HG03135 (cell line): ENCODE data around the gene OBSCN.

Experiments used
- ATAC-seq: cut with Tn5 transposase; IDR thresholded peaks from one replicate; pipeline ENCODE4 v1.9.1; 2021; ENCODE audit warnings: mild to moderate bottlenecking, moderate library complexity; ENCODE audit not compliant: unreplicated experiment

OBSCN gene

GRCh38 chr1:228374711-228375577 lies 167.1 kb downstream of the OBSCN start:
- ATAC-seq: no peak

- no peak for ATAC-seq
Observed at GRCh38 chr1:228375578-228376261, 167.9 kb downstream of the OBSCN start.

GRCh38 chr1:228376262-228376628 lies 168.4 kb downstream of the OBSCN start:
- no peak for ATAC-seq

GRCh38 chr1:228376651-228377631 lies 169.1 kb downstream of the OBSCN start:
- ATAC-seq: no peak

GRCh38 chr1:228377664-228378089 lies 169.8 kb downstream of the OBSCN start:
- no peak for ATAC-seq

- ATAC-seq: no peak
Observed at GRCh38 chr1:228378090-228378872, 170.4 kb downstream of the OBSCN start.

GRCh38 chr1:228378873-228379460 lies 171.1 kb downstream of the OBSCN start:
- no peak for ATAC-seq

GRCh38 chr1:228379666-228380065 lies 171.8 kb downstream of the OBSCN start:
- no peak for ATAC-seq

GRCh38 chr1:228381356-228381755 lies 173.5 kb downstream of the OBSCN start:
- no peak for ATAC-seq

- no peak for ATAC-seq
Observed at GRCh38 chr1:228383773-228384172, 175.9 kb downstream of the OBSCN start.

- ATAC-seq: no peak
Observed at GRCh38 chr1:228385232-228385631, 177.4 kb downstream of the OBSCN start.

- ATAC-seq: no peak
Observed at GRCh38 chr1:228387321-228387720, 179.5 kb downstream of the OBSCN start.

GRCh38 chr1:228390649-228391048 lies 182.8 kb downstream of the OBSCN start:
- ATAC-seq: no peak

- no peak for ATAC-seq
Observed at GRCh38 chr1:228391411-228392020, 183.7 kb downstream of the OBSCN start.

GRCh38 chr1:228392111-228392936 lies 184.5 kb downstream of the OBSCN start:
- ATAC-seq: no peak

- no peak for ATAC-seq
Observed at GRCh38 chr1:228393268-228393701, 185.4 kb downstream of the OBSCN start.

GRCh38 chr1:228393811-228394570 lies 186.1 kb downstream of the OBSCN start:
- ATAC-seq: no peak
